H9 (cell line): ENCODE measurements around the gene UBE2V1. TPM values are rescaled to one million over a fixed set of nuclear protein-coding genes. Genes with fewer than 3 reads are reported as not detected.

Source experiments
- DNase-seq: peaks from one replicate; pipeline ENCODE4 v3.0.0-alpha.2; 2017
- H2AFZ ChIP-seq: one replicate; pipeline ENCODE4 v1.6.1; 2013; ENCODE audit warnings: mild to moderate bottlenecking, low read length, control low read depth, moderate library complexity
- H2AK5ac ChIP-seq: 2 replicates; pipeline ENCODE4 v1.6.1; 2013; ENCODE audit warnings: low read length, control low read depth, mixed read lengths; ENCODE audit not compliant: insufficient read length
- H2BK120ac ChIP-seq: one replicate; pipeline ENCODE4 v1.6.1; 2013; ENCODE audit warnings: low read depth, mild to moderate bottlenecking, low read length, control low read depth, inconsistent platforms; ENCODE audit not compliant: poor library complexity, severe bottlenecking
- H2BK12ac ChIP-seq: 2 replicates; pipeline ENCODE4 v1.6.1; 2013; ENCODE audit warnings: low read length, control low read depth, mixed read lengths, low read depth; ENCODE audit not compliant: insufficient read length
- H2BK15ac ChIP-seq: 2 replicates; pipeline ENCODE4 v1.6.1; 2013; ENCODE audit warnings: low read depth, low read length, control low read depth
- H2BK20ac ChIP-seq: one replicate; pipeline ENCODE4 v1.6.1; 2013; ENCODE audit warnings: low read depth, mild to moderate bottlenecking, low read length, control low read depth, inconsistent platforms; ENCODE audit not compliant: poor library complexity, severe bottlenecking
- H2BK5ac ChIP-seq: 2 replicates; pipeline ENCODE4 v1.6.1; 2013; ENCODE audit warnings: low read length, control low read depth, mixed read lengths; ENCODE audit not compliant: insufficient read length
- H3K14ac ChIP-seq: 2 replicates; pipeline ENCODE4 v1.6.1; 2013; ENCODE audit warnings: low read length, control low read depth; ENCODE audit not compliant: insufficient read depth
- H3K18ac ChIP-seq: 2 replicates; pipeline ENCODE4 v1.6.1; 2013; ENCODE audit warnings: low read depth, mild to moderate bottlenecking, mixed read lengths, low read length, control low read depth; ENCODE audit not compliant: insufficient read length
- H3K23ac ChIP-seq: 2 replicates; pipeline ENCODE4 v1.6.1; 2013; ENCODE audit warnings: low read length, control low read depth, mixed read lengths, low read depth; ENCODE audit not compliant: insufficient read length
- H3K23me2 ChIP-seq: 2 replicates; pipeline ENCODE4 v1.6.1; 2013; ENCODE audit warnings: low read depth, mild to moderate bottlenecking, mixed read lengths, low read length, control low read depth; ENCODE audit not compliant: insufficient read length, poor library complexity, severe bottlenecking
- H3K27ac ChIP-seq: 2 replicates; pipeline ENCODE4 v1.5.1; 2013; ENCODE audit warnings: low read length, control low read depth, mixed read lengths, low read depth; ENCODE audit not compliant: insufficient read length
- H3K27me3 ChIP-seq: 2 replicates; pipeline ENCODE4 v1.6.1; 2013; ENCODE audit warnings: low read length, control low read depth, inconsistent platforms; ENCODE audit not compliant: insufficient read depth
- H3K4ac ChIP-seq: 2 replicates; pipeline ENCODE4 v1.6.1; 2013; ENCODE audit warnings: low read depth, mild to moderate bottlenecking, control low read depth, inconsistent platforms, low read length, moderate library complexity
- H3K4me1 ChIP-seq: 2 replicates; pipeline ENCODE4 v1.6.1; 2013; ENCODE audit warnings: low read length, control low read depth, inconsistent platforms; ENCODE audit not compliant: insufficient read depth
- H3K4me2 ChIP-seq: 2 replicates; pipeline ENCODE4 v1.6.1; 2013; ENCODE audit warnings: low read length, control low read depth, mixed read lengths; ENCODE audit not compliant: insufficient read length, insufficient read depth
- H3K56ac ChIP-seq: 2 replicates; pipeline ENCODE4 v1.6.1; 2013; ENCODE audit warnings: low read depth, mild to moderate bottlenecking, mixed read lengths, low read length, control low read depth; ENCODE audit not compliant: insufficient read length
- H3K79me1 ChIP-seq: 2 replicates; pipeline ENCODE4 v1.6.1; 2013; ENCODE audit warnings: low read depth, mild to moderate bottlenecking, moderate library complexity, low read length, control low read depth, inconsistent platforms; ENCODE audit not compliant: insufficient read depth, poor library complexity, severe bottlenecking
- H3K79me2 ChIP-seq: 2 replicates; pipeline ENCODE4 v1.6.1; 2013; ENCODE audit warnings: low read length, control low read depth, inconsistent platforms; ENCODE audit not compliant: insufficient read depth
- H3K9ac ChIP-seq: 2 replicates; pipeline ENCODE4 v1.6.1; 2013; ENCODE audit warnings: low read length, control low read depth, mixed read lengths; ENCODE audit not compliant: insufficient read length; ENCODE audit errors: extremely low read depth
- H3K9me3 ChIP-seq: one replicate; pipeline ENCODE4 v1.6.1; 2013; ENCODE audit warnings: low read depth, low read length, inconsistent platforms; ENCODE audit not compliant: control insufficient read depth
- H3T11ph ChIP-seq: one replicate; pipeline ENCODE4 v1.6.1; 2013; ENCODE audit warnings: mild to moderate bottlenecking, low read length, control low read depth, inconsistent platforms
- H4K20me1 ChIP-seq: one replicate; pipeline ENCODE4 v1.6.1; 2013; ENCODE audit not compliant: control insufficient read depth, insufficient read length, insufficient read depth
- H4K5ac ChIP-seq: 2 replicates; pipeline ENCODE4 v1.6.1; 2013; ENCODE audit warnings: low read depth, mild to moderate bottlenecking, mixed read lengths, low read length, control low read depth; ENCODE audit not compliant: insufficient read length
- H4K8ac ChIP-seq: replicated peaks from 2 replicates; pipeline ENCODE4 v1.6.1; 2013; ENCODE audit warnings: low read length, control low read depth, mixed read lengths, low read depth; ENCODE audit not compliant: insufficient read length
- H4K91ac ChIP-seq: 2 replicates; pipeline ENCODE4 v1.6.1; 2013; ENCODE audit warnings: low read depth, mild to moderate bottlenecking, moderate library complexity, mixed read lengths, low read length, control low read depth; ENCODE audit not compliant: insufficient read length
- H3K27ac Mint-ChIP-seq, 3 experiments: 2 replicates in 2 of 3; 3 replicates in 1 of 3; pipeline ENCODE4 v1.8.0; 2020 to 2021; ENCODE audit warnings: mixed read lengths in 3 of 3, mild to moderate bottlenecking in 1 of 3, moderate library complexity in 1 of 3
- H3K27me3 Mint-ChIP-seq: 2 replicates; pipeline ENCODE4 v1.8.0; 2021; ENCODE audit warnings: low read depth, mild to moderate bottlenecking, moderate library complexity, mixed read lengths
- H3K36me3 Mint-ChIP-seq, 3 experiments: 2 replicates in 2 of 3; 3 replicates in 1 of 3; pipeline ENCODE4 v1.8.0; 2020 to 2021; ENCODE audit warnings: low read depth in 3 of 3, mixed read lengths in 3 of 3; ENCODE audit not compliant: insufficient read depth in 1 of 3
- H3K4me1 Mint-ChIP-seq, 2 experiments: 2 replicates each; pipeline ENCODE4 v1.8.0; 2020; ENCODE audit warnings: mixed read lengths in 2 of 2
- H3K4me3 Mint-ChIP-seq, 2 experiments: 2 replicates in 1 of 2; 3 replicates in 1 of 2; pipeline ENCODE4 v1.8.0; 2020 to 2021; ENCODE audit warnings: mild to moderate bottlenecking in 2 of 2, mixed read lengths in 2 of 2, moderate library complexity in 1 of 2
- H3K9me3 Mint-ChIP-seq, 2 experiments: 2 replicates in 1 of 2; 3 replicates in 1 of 2; pipeline ENCODE4 v1.8.0; 2020; ENCODE audit warnings: mild to moderate bottlenecking in 2 of 2, mixed read lengths in 2 of 2, moderate library complexity in 1 of 2
- CTCF ChIP-seq: fragments of 200-600 bp; sonication (generic); conservative IDR thresholded peaks from 3 replicates; pipeline ENCODE4 v1.8.0; 2021; ENCODE audit warnings: antibody characterized with exemption, mild to moderate bottlenecking
- WGBS: extraction: QIAGEN DNeasy Blood & Tissue Kit; methylation state at CpG from one replicate; pipeline ENCODE4 v1.1.7; 2013; ENCODE audit warnings: missing lambda C conversion rate, low lambda C conversion rate, mixed read lengths; ENCODE audit not compliant: insufficient read length; ENCODE audit errors: extremely low coverage; 5-methylcytosine and 5-hydroxymethylcytosine counted together
- total RNA-seq: library from RNA; stranded (reverse); gene quantifications from 2 replicates; pipeline ENCODE4 v1.2.1, GENCODE V29; 2021

The UBE2V1 gene
- total RNA-seq, 1 experiment from 2014 or later = 152 TPM

GRCh38 chr20:50130995-50131394 lies 18.0 kb upstream of the UBE2V1 start:
- Histone ChIP-seq H2BK5ac (no peak overlapping the region), H4K20me1 (no peaks in the 10 kb centered on the region), H2BK15ac (no peak overlapping the region), H4K8ac (no peak overlapping the region), H2BK12ac (no peak overlapping the region), H4K91ac (no peak overlapping the region), H3K4me2 (no peak overlapping the region), H2BK20ac (no peak overlapping the region), H3K79me2 (no peaks in the 10 kb centered on the region), H2AK5ac (no peak overlapping the region), H3K9me3 (no peaks in the 10 kb centered on the region), H3K27ac (no peak overlapping the region), H3K23me2 (no peaks in the 10 kb centered on the region), H3K9ac (no peak overlapping the region), H3K23ac (no peak overlapping the region), H3K56ac (no peak overlapping the region), H2AFZ (no peak overlapping the region), H4K5ac (no peak overlapping the region), H3K79me1 (no peaks in the 10 kb centered on the region), H3K18ac (no peak overlapping the region), H3K27me3 (no peaks in the 10 kb centered on the region), H3K14ac (no peak overlapping the region), H3K4ac (no peak overlapping the region), H2BK120ac (no peak overlapping the region), H3T11ph (no peak overlapping the region), H3K4me1 (no peaks in the 10 kb centered on the region)
- WGBS = no CpG with 5 or more reads among the region's 4 CpGs
- no peak overlapping the region; a peak in 1 of 7 replicates for H3K27ac Mint-ChIP-seq
- H3K27me3 Mint-ChIP-seq = no peaks in the 10 kb centered on the region
- no peak for TF ChIP-seq CTCF
- H3K4me1 Mint-ChIP-seq = peaks cover 3 to 4% of the 10 kb centered on the region in 2 experiments; a peak in 3 of 4 replicates
- peaks cover 26 to 63% (median 59%) of the 10 kb centered on the region in 3 experiments for H3K36me3 Mint-ChIP-seq
- no peaks in the 10 kb centered on the region for H3K9me3 Mint-ChIP-seq
- H3K4me3 Mint-ChIP-seq = no peak overlapping the region
- DNase-seq = no peak
